Lower leg skin (tissue), 4 donors: ENCODE data around the gene TNFAIP2. TPM values are rescaled to one million over a fixed set of nuclear protein-coding genes. Genes with fewer than 3 reads are reported as not detected.

Experiments
- DNase-seq, 2 donors: peaks; one replicate each; pipeline ENCODE4 v3.0.0-alpha.2; 2019; ENCODE audit warnings: low spot score in 2 of 2
- H3K4me3 ChIP-seq: fragments of 200-600 bp; sonication (generic); 2 replicates; pipeline ENCODE4 v1.5.1; 2017; ENCODE audit warnings: mild to moderate bottlenecking, low read depth; ENCODE audit not compliant: poor library complexity, severe bottlenecking
- POLR2A ChIP-seq, 2 donors: fragments of 450-650 bp; IDR thresholded peaks; one replicate each; pipeline ENCODE4 v1.6.1; 2016 to 2017; ENCODE audit warnings: antibody characterized with exemption in 2 of 2, mild to moderate bottlenecking in 1 of 2, moderate library complexity in 1 of 2
- WGBS, 2 donors: methylation state at CpG; one replicate each; pipeline ENCODE4 v1.1.5; 2018; 5-methylcytosine and 5-hydroxymethylcytosine counted together
- intact Hi-C: fragments of 100-400 bp; cut with DNase I; formaldehyde crosslinking; loops from one replicate; pipeline ENCODE4 v1.15.0; 2023; ENCODE audit warnings: low total_unique reads
- total RNA-seq, 4 donors: library from RNA; depleted of rRNA; stranded (reverse); fragments of >200 nt; gene quantifications; one replicate each; pipeline ENCODE4 v1.1.0, GENCODE V29; 2016
- TF ChIP-seq, protein P1 (sequence below), 3 donors: fragments of 450-650 bp; IDR thresholded peaks; one replicate each; pipeline ENCODE4 v1.5.1; 2016; ENCODE audit warnings: antibody characterized with exemption in 3 of 3, mild to moderate bottlenecking in 3 of 3, moderate library complexity in 2 of 3

Gene TNFAIP2, protein sequence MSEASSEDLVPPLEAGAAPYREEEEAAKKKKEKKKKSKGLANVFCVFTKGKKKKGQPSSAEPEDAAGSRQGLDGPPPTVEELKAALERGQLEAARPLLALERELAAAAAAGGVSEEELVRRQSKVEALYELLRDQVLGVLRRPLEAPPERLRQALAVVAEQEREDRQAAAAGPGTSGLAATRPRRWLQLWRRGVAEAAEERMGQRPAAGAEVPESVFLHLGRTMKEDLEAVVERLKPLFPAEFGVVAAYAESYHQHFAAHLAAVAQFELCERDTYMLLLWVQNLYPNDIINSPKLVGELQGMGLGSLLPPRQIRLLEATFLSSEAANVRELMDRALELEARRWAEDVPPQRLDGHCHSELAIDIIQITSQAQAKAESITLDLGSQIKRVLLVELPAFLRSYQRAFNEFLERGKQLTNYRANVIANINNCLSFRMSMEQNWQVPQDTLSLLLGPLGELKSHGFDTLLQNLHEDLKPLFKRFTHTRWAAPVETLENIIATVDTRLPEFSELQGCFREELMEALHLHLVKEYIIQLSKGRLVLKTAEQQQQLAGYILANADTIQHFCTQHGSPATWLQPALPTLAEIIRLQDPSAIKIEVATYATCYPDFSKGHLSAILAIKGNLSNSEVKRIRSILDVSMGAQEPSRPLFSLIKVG
- 10 to 100 TPM in 3 of 4 donors, 1 to 10 TPM in 1; 8.2 to 33.6 (median 20.3) TPM for total RNA-seq

DNA sequence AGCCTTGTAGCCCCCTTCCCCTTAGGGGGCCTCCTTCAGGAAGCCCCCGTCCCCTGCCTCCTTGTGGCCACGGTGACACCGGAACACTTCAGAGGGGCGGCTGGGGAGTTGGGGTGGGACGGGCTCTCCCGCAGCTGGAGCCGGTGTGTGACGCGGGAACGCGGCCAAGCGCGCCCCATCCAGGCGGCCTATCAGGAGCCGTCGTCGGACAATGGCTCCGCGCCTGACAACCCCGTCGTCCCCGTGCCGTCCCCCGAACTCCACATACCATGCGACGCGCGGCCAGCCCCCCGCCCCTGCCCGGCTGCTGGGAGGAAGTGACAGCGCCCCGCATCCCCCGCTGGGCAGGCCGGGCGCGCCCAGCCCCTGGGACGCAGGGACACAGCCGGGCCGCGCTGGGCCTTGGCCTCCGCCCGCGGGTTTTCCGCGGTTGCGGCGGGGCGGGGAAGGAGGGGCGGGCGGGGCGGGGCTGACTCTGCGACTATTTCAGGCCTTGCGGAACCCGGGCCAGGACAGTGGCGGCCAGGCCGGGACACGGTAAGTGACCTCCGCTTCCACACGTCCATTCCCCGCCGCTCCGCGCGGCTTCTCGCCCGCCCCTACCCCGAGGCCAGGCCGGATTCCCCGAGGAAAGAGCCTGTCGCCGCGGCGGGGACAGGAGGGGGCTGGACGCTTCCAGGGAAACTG is at the start of gene TNFAIP2:
Gene TNFAIP2 (plus strand): TSS at position 515 of the 687 bp plus-strand sequence. CDS start 2,997 bp downstream, outside the sequence.
- 0 to 2% methylated on average over 12 to 15 of the region's 74 CpGs for WGBS, 2 donors

GRCh38 chr14:103073876-103074728 is 49.2 kb upstream of the TNFAIP2 start:
- DNase-seq, result peak in 1 of 2 donors; percentile 87
- intact Hi-C loops, result no loop called here
- 57 to 68% methylated on average over 20 to 21 of the region's 21 CpGs for WGBS, 2 donors
- H3K4me3 ChIP-seq, result no peak overlapping the region
- no peak for TF ChIP-seq POLR2A (IDR thresholded peaks at IDR 0.05)
- TF ChIP-seq, protein P1, sequence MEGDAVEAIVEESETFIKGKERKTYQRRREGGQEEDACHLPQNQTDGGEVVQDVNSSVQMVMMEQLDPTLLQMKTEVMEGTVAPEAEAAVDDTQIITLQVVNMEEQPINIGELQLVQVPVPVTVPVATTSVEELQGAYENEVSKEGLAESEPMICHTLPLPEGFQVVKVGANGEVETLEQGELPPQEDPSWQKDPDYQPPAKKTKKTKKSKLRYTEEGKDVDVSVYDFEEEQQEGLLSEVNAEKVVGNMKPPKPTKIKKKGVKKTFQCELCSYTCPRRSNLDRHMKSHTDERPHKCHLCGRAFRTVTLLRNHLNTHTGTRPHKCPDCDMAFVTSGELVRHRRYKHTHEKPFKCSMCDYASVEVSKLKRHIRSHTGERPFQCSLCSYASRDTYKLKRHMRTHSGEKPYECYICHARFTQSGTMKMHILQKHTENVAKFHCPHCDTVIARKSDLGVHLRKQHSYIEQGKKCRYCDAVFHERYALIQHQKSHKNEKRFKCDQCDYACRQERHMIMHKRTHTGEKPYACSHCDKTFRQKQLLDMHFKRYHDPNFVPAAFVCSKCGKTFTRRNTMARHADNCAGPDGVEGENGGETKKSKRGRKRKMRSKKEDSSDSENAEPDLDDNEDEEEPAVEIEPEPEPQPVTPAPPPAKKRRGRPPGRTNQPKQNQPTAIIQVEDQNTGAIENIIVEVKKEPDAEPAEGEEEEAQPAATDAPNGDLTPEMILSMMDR (IDR thresholded peaks at IDR 0.05), result no peak

More for the DNA sequence above, at the start of gene TNFAIP2:
- peak in 1 of 2 donors; percentile 94 for DNase-seq
- H3K4me3 ChIP-seq, result peak within 1 kb of the TSS; percentile 57
- TF ChIP-seq, protein P1 (IDR thresholded peaks at IDR 0.05), result no peak
- TF ChIP-seq POLR2A (IDR thresholded peaks at IDR 0.05), result no peak
- intact Hi-C loops, result no loop called here

- intact Hi-C loops, result no loop called here
- DNase-seq, result peak; percentile 62 to 95
Observed at GRCh38 chr14:103074729-103075367, 48.4 kb upstream of the TNFAIP2 start.

GRCh38 chr14:103078420-103078749 is 44.9 kb upstream of the TNFAIP2 start:
- TF ChIP-seq, protein P1 (IDR thresholded peaks at IDR 0.05), result peak in 1 of 3 donors; percentile 65
- TF ChIP-seq POLR2A (IDR thresholded peaks at IDR 0.05), result no peak
- peak in 1 of 2 donors; percentile 72 for DNase-seq
- intact Hi-C loops, result no loop called here
- no peak overlapping the region for H3K4me3 ChIP-seq
- 13 to 17% methylated on average over 9 of the region's 9 CpGs for WGBS, 2 donors

More at GRCh38 chr14:103074729-103075367, 48.4 kb upstream of the TNFAIP2 start:
- WGBS, 2 donors, result 9 to 12% methylated on average over 15 to 21 of the region's 21 CpGs
- H3K4me3 ChIP-seq, result peak overlapping the region; percentile 13
- TF ChIP-seq POLR2A (IDR thresholded peaks at IDR 0.05), result no peak

- H3K4me3 ChIP-seq, result no peak overlapping the region
- WGBS, 2 donors, result 76 to 79% methylated on average over 11 of the region's 11 CpGs
- no peak for TF ChIP-seq POLR2A (IDR thresholded peaks at IDR 0.05)
- TF ChIP-seq, protein P1 (IDR thresholded peaks at IDR 0.05), result no peak
- no peak for DNase-seq
- intact Hi-C loops, result no loop called here
Observed at GRCh38 chr14:103078860-103079587, 44.2 kb upstream of the TNFAIP2 start.
